DMS153 treated with DMSO at 0.1 percent for 48 hours (cell line): ENCODE data around the gene GAST.

Experiments used
- DNase-seq: peaks from one replicate; lab custom pipeline; 2025; ENCODE audit not compliant: unreplicated experiment; lab: John Stamatoyannopoulos, UW

GAST gene

GRCh38 chr17:41707803-41708669, 4.1 kb upstream of the GAST start:
- no peak for DNase-seq

DNA sequence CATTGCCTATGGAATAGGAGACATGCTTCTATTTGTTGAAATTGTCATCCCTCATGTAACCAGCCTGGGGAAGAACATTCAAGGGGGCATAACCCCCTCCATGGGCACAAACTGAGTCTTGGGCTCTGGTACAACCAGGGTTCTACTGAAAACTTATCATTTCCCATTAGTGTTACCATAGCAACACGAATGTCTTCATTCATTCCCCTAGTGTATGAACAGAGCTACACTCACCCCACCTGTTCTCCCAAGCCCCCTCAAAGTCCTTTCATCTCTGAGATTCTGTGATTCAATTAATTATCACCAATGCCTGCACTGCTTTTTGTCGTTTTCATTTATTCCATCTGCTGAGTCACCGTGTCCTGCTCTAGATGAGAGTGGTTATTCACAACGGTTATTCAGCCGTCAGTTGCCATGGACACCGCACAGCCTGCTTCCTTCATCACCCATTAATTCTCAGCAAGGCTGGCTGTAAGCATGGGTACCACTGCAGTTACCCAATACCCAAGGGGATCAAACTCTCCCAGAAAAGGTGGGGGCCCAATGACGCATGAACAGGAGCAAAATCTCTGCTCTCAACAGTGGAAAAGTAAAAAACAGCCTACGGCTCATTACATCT, 1.6 kb upstream of the GAST start:
- DNase-seq = peak; percentile 35

DNA sequence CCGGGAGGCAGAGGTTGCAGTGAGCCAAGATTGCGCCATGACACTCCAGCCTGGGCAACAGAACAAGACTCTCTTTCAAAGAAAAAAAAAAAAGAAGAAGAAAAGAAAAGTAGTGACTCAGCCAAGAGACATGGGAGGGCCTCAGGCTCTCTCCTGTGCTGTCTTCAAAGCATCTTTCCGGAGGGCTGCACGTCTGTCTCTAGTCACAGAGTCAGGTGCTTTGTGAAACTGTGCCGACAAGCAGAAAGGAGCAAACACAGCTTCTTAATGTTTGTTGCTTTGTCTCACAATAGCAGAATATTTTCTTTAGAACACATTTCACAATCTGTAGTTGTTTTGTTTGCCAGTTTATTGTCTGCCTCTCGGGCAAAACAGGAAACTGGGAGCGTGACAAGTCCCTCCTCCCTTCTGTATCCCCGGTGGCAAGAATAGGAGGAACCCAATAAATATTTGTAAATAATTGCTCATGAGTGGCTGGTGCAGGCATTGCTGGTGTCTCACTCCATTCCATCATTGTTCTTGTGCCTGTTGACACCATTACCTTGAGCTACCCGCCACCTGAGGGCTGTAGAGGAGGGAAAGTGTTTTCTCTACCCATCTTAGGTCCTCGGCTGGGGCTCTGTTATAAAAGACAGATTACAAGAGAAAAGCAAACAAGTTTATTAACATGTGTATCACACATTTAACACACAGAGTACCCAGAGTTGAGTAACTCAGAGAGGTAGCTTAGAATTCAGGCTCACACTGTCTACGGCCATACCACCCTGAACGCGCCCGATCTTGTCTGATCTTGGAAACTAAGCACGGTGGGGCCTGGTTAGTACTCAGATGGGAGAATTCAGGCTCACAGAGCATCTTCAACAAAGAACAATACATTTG, 5.5 kb downstream of the GAST start:
- peak; percentile 38 for DNase-seq

DNA sequence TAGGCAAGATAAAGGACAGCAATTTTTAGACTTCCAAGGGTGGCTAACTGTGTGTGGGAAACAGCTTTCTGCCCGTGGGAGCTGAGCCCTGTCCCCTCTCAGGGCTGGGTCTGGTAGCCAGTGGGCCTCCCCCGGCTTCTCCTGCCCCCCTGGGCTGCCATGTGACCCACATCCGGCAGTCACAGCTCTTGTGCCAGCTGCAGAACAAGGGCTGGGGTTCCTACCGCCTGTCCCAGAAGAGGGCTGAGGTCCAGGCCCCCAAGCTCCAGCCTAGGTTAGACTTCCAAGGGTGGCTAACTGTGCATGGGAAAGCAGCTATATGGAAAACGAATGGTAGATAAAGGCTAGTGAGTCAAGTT, 6.1 kb downstream of the GAST start:
- no peak for DNase-seq

- DNase-seq = no peak
Measured at GRCh38 chr17:41722231-41722630, 10.1 kb downstream of the GAST start.

- DNase-seq = no peak
Measured at GRCh38 chr17:41723801-41724475, 11.8 kb downstream of the GAST start.

DNA sequence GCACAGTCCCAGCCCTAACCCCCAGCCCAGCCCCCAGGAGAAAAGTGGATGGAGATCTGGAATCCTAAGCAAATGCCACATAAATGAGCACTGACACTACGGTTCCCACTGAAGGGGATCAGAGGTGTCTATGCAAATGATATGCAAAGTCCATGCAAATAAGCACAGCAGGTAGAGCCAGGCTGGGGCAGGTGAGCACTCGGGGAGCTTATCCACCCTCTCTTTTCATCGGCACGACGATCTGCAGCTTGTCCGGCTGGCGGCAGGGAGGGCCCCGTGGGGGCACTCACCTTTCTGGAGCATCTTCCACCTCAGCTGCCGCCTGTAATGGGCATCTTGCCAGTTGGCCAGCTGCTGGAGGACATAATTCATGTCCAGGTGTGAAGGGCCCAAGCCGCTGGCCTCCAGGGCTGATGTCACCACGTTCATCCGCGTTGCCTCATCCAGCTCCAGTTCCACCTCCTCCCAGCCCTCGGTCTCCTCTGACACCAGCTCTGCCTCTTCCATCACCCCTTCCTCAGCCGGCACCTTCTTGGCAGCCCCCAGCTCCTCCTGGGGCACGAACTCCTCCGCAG, 12.4 kb downstream of the GAST start:
- peak; percentile 41 for DNase-seq

DNA sequence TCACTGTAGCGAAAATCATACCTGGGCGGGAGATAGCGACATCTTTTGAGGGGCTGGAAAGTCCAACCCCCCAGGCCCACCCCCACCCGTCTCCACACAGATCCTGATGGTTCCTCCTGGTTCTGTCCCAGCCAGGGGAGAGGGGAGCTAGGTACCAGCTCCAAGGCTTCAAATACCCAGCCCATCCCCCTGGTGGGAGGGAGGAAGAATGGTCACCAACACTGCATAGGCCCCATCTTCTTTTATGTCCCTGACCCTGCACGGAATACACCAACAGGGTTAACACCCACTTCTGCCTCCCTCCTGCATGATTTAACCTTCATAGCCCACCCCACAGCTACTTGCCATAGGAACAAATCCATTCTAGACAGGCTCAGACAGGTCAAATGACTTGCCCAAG, 13.0 kb downstream of the GAST start:
- DNase-seq = no peak

GRCh38 chr17:41728056-41728455, 15.9 kb downstream of the GAST start:
- DNase-seq = no peak

DNA sequence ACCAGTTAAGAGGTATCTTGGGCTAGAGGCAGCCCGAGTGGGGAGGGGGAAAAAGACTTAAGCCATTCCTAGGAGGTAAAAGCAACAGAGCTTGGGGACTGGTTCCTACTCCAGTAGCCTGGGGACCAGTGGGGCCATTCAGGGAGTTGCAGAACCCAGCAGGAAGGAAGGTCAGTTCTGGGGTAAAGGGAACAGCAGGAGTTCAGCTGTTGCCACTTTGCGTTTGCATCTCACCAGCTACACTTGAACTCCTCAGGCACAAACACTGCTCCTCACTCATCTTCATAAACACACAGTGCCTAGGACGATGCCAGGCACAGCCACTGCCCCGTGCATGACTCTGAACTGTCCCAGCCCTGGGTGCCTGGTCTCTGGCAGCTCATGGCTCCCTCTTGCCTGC, 18.3 kb downstream of the GAST start:
- DNase-seq = no peak

GRCh38 chr17:41731836-41732235, 19.7 kb downstream of the GAST start:
- DNase-seq = no peak

- DNase-seq = no peak
Measured at GRCh38 chr17:41733348-41734138, 21.4 kb downstream of the GAST start.

- DNase-seq = no peak
Measured at GRCh38 chr17:41734139-41734948, 22.2 kb downstream of the GAST start, which contains the start of gene HAP1. Gene HAP1, minus strand, starts transcription at chr17:41734643. Its CDS starts 9 bp downstream, at chr17:41734634.

DNA sequence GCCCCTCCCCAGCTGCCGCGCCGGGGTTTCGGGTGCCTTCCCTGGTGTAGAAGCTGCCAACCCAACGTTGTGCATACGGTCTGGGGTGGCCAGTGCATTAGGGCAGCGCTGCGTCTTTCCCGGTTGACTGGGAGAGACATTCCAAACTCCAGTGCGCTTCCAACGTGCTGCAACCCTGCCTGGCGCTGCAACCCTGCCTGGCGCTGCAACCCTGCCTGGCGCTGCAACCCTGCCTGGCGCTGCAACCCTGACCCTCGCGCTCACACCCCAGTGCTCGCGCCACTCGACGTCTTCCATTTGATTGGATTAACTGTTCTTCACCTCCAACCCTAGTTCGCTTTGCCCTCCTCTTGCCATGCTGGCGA, 22.8 kb downstream of the GAST start:
- peak; percentile 1 for DNase-seq

DNA sequence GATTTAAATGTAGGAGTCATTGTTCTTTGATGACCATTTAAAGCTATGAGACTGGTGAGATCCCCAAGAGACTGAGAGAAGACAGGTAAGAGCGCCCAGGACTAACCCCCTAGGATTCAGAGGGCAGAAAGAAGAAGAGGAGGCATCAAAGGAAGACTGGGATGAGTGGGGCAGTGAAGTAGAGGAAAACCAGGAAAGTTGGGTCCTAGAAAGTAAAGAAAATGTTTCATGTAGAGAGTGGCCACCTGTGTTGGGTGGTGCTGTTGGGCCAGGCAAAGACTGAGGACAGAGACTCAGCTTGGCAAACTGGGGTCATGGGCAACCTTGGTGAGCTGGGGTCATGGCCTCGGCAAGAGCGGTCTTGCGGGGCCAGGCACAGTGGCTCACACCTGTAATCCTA, 23.6 kb downstream of the GAST start:
- no peak for DNase-seq

GRCh38 chr17:41736983-41737679, 25.0 kb downstream of the GAST start:
- DNase-seq = no peak

- DNase-seq = no peak
Measured at GRCh38 chr17:41737680-41738023, 25.5 kb downstream of the GAST start.

DNA sequence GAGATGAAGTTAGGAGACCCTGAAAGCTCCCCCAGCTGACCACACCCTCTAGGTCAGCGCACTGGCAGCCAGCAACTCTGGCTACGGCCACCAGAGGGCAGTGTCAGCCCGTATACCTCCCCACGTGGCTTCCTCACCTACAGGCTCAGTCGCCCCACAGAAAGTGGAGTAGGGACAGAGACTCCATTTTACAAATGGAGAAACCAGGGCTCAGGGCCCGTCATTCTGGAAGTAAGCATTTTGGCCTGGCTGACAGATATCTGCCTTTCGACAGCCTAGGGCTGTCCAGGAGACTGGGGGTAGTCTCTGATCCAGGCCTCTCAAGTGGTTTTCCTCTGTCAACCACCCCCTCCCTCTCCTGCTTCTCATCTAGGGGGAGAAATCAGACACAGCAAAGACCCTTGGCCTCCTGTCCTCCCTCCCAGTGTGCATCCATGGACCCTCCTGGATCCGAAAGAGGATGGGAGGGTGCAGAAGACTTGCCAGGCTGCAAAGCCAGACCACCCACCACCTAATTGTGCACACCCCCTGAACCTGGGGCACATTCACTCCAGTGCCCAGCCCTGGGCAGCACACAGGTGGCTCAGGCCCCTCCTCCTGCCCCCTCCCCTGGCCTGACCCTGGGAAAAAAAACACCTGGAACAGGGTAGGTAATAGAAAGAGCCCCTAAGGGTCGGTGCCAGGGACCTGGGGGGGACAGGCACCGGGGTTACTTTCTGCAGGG, 26.1 kb downstream of the GAST start:
- peak; percentile 69 for DNase-seq
